ENCODE measurements around the gene EPHX1.

Gene EPHX1

GRCh38 chr1:225852413-225853124 lies 42.6 kb downstream of the EPHX1 start:
- no peak for FAIRE-seq
- TF ChIP-seq CTCF (IDR thresholded peaks at IDR 0.05; ENCODE audit: insufficient read depth, missing control alignments) = no peak
- no peak for DNase-seq (ENCODE audit: insufficient read length, low spot score)

- no peak for TF ChIP-seq CTCF (IDR thresholded peaks at IDR 0.05; ENCODE audit: insufficient read depth, missing control alignments)
- DNase-seq (ENCODE audit: insufficient read length, low spot score) (no peak), FAIRE-seq (no peak)
Observed at GRCh38 chr1:225853441-225853840, 43.5 kb downstream of the EPHX1 start.

- TF ChIP-seq CTCF (IDR thresholded peaks at IDR 0.05; ENCODE audit: insufficient read depth, missing control alignments) = no peak
- DNase-seq (ENCODE audit: insufficient read length, low spot score) (no peak), FAIRE-seq (no peak)
Observed at GRCh38 chr1:225855503-225856300, 45.8 kb downstream of the EPHX1 start.

GRCh38 chr1:225857256-225857655 lies 47.3 kb downstream of the EPHX1 start:
- FAIRE-seq (no peak), DNase-seq (ENCODE audit: insufficient read length, low spot score) (no peak)
- TF ChIP-seq CTCF (IDR thresholded peaks at IDR 0.05; ENCODE audit: insufficient read depth, missing control alignments) = no peak

GRCh38 chr1:225859151-225859550 lies 49.2 kb downstream of the EPHX1 start:
- no peak for TF ChIP-seq CTCF (IDR thresholded peaks at IDR 0.05; ENCODE audit: insufficient read depth, missing control alignments)
- DNase-seq (ENCODE audit: insufficient read length, low spot score) (no peak), FAIRE-seq (no peak)

GRCh38 chr1:225860107-225860506 lies 50.2 kb downstream of the EPHX1 start:
- DNase-seq (ENCODE audit: insufficient read length, low spot score) (no peak), FAIRE-seq (no peak)
- no peak for TF ChIP-seq CTCF (IDR thresholded peaks at IDR 0.05; ENCODE audit: insufficient read depth, missing control alignments)
